ENCODE data around the gene FLVCR1. TPM values are rescaled to one million over a fixed set of nuclear protein-coding genes. Genes with fewer than 3 reads are reported as not detected.
A peak's percentile ranks its signal among the peaks of the same experiment; 100 is the strongest.

Gene FLVCR1
- total and polyA plus RNA-seq, 9 of the 15 experiments (the other 6 are each of a cell fraction or from before 2014, with no cell fraction given), result 5.2 to 18.0 (median 12.5) TPM

DNA sequence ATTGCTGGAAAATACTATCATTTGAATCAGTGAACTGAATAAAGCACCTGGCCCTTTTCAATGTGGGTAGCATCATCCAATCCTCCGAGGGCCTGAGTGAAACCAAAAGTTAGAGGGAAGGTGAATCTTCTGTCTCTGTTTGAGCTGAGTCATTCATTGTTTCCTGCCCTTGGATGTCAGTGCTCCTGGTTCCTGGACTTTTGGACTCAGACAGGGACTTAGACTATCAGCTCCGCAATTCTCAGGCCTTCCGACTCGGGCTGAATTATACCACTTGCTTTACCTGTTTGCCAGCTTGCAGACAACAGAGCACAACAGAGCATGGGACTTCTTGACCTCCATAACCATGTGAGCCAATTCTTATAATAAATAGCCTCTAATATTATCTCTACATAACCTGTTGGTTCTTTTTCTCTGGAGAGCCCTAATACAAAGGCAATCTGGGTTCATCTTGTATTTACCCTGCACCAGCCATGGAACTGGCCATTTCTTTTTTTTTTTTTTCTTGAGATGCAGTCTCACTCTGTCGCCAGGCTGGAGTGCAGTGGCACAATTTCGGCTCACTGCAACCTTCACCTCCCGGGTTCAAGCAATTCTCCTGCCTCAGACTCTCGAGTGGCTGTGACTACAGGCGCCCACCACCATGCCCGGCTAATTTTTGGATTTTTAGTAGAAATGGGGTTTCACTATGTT is 73.1 kb downstream of the FLVCR1 start:
- 7% methylated on average over 8 of the region's 10 CpGs for WGBS (ENCODE audit: insufficient coverage, low coverage, missing lambda C conversion rate)
- H3K9me1 ChIP-seq (ENCODE audit: control insufficient read depth, insufficient read depth, low read length), result no peaks in the 10 kb centered on the region
- in situ Hi-C loops (cut with MboI), result no loop called here
- POLR2A ChIA-PET, result interaction anchor here (1.6 kb wide), 1 partner anchor 31 kb away, joined by 3 read pairs; no protein-coding TSS in a partner anchor
- CTCF ChIA-PET (ENCODE audit: low intra/inter-chr PET ratio), result no interaction called here
- FAIRE-seq (peak; percentile 29), ATAC-seq (peak; percentile 69), DNase-seq (ENCODE audit: extremely low read depth in 1 of 4, low spot score in 3 of 4) (no peak)
- H3K27ac ChIP-seq (ENCODE audit: extremely low read depth, low read depth, low read length), result no peak overlapping the region
- H3K9ac ChIP-seq (ENCODE audit: insufficient read depth in 1 of 2, low read depth in 2 of 2, low read length in 2 of 2), result no peak overlapping the region
- H3K79me2 ChIP-seq (ENCODE audit: control insufficient read depth, insufficient read depth, low read length), result no peaks in the 10 kb centered on the region
- intact Hi-C loops (cut with micrococcal nuclease), result no loop called here
- H3K27me3 ChIP-seq (ENCODE audit: control insufficient read depth in 2 of 2, insufficient read depth in 2 of 2, low read length in 2 of 2), result no peaks in the 10 kb centered on the region
- no peaks in the 10 kb centered on the region for H3K36me3 ChIP-seq (ENCODE audit: control insufficient read depth, insufficient read depth, low read length)
- H3K9me3 ChIP-seq (replicated peaks; ENCODE audit: control insufficient read depth, insufficient read depth, low read depth, low read length), result no peaks in the 10 kb centered on the region
- H4K20me1 ChIP-seq (replicated peaks; ENCODE audit: control insufficient read depth, insufficient read depth, low read length), result no peaks in the 10 kb centered on the region
- no TSS peak for BruUV-seq (replicated peaks)
- no peak overlapping the region for H3K4me2 ChIP-seq (ENCODE audit: insufficient read depth, low read length)
- H3K4me1 ChIP-seq (replicated peaks in 1 of 2; ENCODE audit: control insufficient read depth in 2 of 2, insufficient read depth in 2 of 2, low read length in 2 of 2), result peaks cover 0 to 2% of the 10 kb centered on the region in 2 experiments; a peak in 1 of 5 replicates
- H3K4me3 ChIP-seq, result no peak overlapping the region
- peak overlapping the region; percentile 9; the same call in 1 of the 2 replicates for H2AFZ ChIP-seq (ENCODE audit: low read depth, low read length)
- TF ChIP-seq NRF1 (conservative IDR thresholded peaks at IDR 0.05 in 1 of 2, IDR thresholded peaks at IDR 0.05 in 1 of 2) (no peak), IFI16 (CRISPR knock-in tag; IDR thresholded peaks at IDR 0.05) (no peak), CEBPB (tag; IDR thresholded peaks at IDR 0.05) (peak; percentile 50), ELF2 (CRISPR knock-in tag; IDR thresholded peaks at IDR 0.05) (no peak), HNRNPK (IDR thresholded peaks at IDR 0.05; ENCODE audit: low read depth, low read length, poor library complexity, severe bottlenecking) (no peak), NR2F6 (CRISPR knock-in tag; IDR thresholded peaks at IDR 0.05) (no peak), C11orf30 (IDR thresholded peaks at IDR 0.05; ENCODE audit: low read depth) (peak; percentile 61; the same call in 1 of the 2 replicates), CTBP1 (IDR thresholded peaks at IDR 0.05; ENCODE audit: borderline replicate concordance) (no peak), CBX3 (IDR thresholded peaks at IDR 0.05; ENCODE audit: borderline replicate concordance in 1 of 2, low read length in 2 of 2) (no peak), KHSRP (IDR thresholded peaks at IDR 0.05) (no peak), FOS (IDR thresholded peaks at IDR 0.05; ENCODE audit: extremely low read depth, insufficient read length) (no peak), ZNF282 (CRISPR knock-in tag; IDR thresholded peaks at IDR 0.05) (no peak), NFE2L1 (tag; IDR thresholded peaks at IDR 0.05; ENCODE audit: borderline replicate concordance, low read depth) (peak; percentile 52; the same call in 1 of the 2 replicates), GTF2F1 (IDR thresholded peaks at IDR 0.05; ENCODE audit: low read depth, low read length) (no peak)
- TF ChIP-seq, protein P1, sequence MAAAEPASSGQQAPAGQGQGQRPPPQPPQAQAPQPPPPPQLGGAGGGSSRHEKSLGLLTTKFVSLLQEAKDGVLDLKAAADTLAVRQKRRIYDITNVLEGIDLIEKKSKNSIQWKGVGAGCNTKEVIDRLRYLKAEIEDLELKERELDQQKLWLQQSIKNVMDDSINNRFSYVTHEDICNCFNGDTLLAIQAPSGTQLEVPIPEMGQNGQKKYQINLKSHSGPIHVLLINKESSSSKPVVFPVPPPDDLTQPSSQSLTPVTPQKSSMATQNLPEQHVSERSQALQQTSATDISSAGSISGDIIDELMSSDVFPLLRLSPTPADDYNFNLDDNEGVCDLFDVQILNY (CRISPR knock-in tag; IDR thresholded peaks at IDR 0.05), result no peak
- TF ChIP-seq, protein P2, sequence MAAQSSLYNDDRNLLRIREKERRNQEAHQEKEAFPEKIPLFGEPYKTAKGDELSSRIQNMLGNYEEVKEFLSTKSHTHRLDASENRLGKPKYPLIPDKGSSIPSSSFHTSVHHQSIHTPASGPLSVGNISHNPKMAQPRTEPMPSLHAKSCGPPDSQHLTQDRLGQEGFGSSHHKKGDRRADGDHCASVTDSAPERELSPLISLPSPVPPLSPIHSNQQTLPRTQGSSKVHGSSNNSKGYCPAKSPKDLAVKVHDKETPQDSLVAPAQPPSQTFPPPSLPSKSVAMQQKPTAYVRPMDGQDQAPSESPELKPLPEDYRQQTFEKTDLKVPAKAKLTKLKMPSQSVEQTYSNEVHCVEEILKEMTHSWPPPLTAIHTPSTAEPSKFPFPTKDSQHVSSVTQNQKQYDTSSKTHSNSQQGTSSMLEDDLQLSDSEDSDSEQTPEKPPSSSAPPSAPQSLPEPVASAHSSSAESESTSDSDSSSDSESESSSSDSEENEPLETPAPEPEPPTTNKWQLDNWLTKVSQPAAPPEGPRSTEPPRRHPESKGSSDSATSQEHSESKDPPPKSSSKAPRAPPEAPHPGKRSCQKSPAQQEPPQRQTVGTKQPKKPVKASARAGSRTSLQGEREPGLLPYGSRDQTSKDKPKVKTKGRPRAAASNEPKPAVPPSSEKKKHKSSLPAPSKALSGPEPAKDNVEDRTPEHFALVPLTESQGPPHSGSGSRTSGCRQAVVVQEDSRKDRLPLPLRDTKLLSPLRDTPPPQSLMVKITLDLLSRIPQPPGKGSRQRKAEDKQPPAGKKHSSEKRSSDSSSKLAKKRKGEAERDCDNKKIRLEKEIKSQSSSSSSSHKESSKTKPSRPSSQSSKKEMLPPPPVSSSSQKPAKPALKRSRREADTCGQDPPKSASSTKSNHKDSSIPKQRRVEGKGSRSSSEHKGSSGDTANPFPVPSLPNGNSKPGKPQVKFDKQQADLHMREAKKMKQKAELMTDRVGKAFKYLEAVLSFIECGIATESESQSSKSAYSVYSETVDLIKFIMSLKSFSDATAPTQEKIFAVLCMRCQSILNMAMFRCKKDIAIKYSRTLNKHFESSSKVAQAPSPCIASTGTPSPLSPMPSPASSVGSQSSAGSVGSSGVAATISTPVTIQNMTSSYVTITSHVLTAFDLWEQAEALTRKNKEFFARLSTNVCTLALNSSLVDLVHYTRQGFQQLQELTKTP (IDR thresholded peaks at IDR 0.05; ENCODE audit: low read depth in 1 of 2, partially characterized antibody in 2 of 2), result no peak
- TF ChIP-seq, protein P3, sequence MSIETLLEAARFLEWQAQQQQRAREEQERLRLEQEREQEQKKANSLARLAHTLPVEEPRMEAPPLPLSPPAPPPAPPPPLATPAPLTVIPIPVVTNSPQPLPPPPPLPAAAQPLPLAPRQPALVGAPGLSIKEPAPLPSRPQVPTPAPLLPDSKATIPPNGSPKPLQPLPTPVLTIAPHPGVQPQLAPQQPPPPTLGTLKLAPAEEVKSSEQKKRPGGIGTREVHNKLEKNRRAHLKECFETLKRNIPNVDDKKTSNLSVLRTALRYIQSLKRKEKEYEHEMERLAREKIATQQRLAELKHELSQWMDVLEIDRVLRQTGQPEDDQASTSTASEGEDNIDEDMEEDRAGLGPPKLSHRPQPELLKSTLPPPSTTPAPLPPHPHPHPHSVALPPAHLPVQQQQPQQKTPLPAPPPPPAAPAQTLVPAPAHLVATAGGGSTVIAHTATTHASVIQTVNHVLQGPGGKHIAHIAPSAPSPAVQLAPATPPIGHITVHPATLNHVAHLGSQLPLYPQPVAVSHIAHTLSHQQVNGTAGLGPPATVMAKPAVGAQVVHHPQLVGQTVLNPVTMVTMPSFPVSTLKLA (conservative IDR thresholded peaks at IDR 0.05), result no peak
